CD8-positive, alpha-beta memory T cell (primary cell): ENCODE data around the gene MAN2C1. TPM values are rescaled to one million over a fixed set of nuclear protein-coding genes. Genes with fewer than 3 reads are reported as not detected.
A peak's percentile ranks its signal among the peaks of the same experiment; 100 is the strongest.
"Not testable (repeated sequence)": the region's sequence is repeated elsewhere in the genome, so short reads cannot be mapped to it uniquely, and the experiment has no call there.

Experiments
- CTCF ChIA-PET: fragments of 350-600 bp; sonication (Branson Sonifier 250); formaldehyde crosslinking; loops from one replicate; lab custom pipeline; 2021; ENCODE audit warnings: antibody characterized with exemption; lab: Charles Lee
- POLR2A ChIA-PET: fragments of 350-600 bp; sonication (Branson Sonifier 250); formaldehyde crosslinking; loops from one replicate; lab custom pipeline; 2021; ENCODE audit warnings: antibody characterized with exemption; lab: Charles Lee
- DNase-seq, 5 donors: peaks; one replicate each; pipeline versions ENCODE4 v3.0.0 to v3.0.0-alpha.2; 2020 to 2022; ENCODE audit warnings: mixed read lengths in 1 of 5
- H3K27ac ChIP-seq: one replicate; pipeline ENCODE4 v1.7.0; 2013; ENCODE audit warnings: low read depth, mild to moderate bottlenecking, low read length, moderate library complexity
- H3K27me3 ChIP-seq: 2 replicates; pipeline ENCODE4 v1.7.0; 2013; ENCODE audit warnings: low read length, mild to moderate bottlenecking; ENCODE audit not compliant: insufficient read depth, poor library complexity, severe bottlenecking
- H3K36me3 ChIP-seq: 2 replicates; pipeline ENCODE4 v1.7.0; 2013; ENCODE audit warnings: mild to moderate bottlenecking, low read length, moderate library complexity; ENCODE audit not compliant: insufficient read depth
- H3K4me1 ChIP-seq: 2 replicates; pipeline ENCODE4 v1.7.0; 2013; ENCODE audit warnings: mild to moderate bottlenecking, low read length, moderate library complexity; ENCODE audit not compliant: insufficient read depth
- H3K4me3 ChIP-seq: 2 replicates; pipeline ENCODE4 v1.7.0; 2013; ENCODE audit warnings: mild to moderate bottlenecking, low read length
- H3K9me3 ChIP-seq: 2 replicates; pipeline ENCODE4 v1.7.0; 2013; ENCODE audit warnings: mild to moderate bottlenecking, low read length
- H3K27ac Mint-ChIP-seq, 8 donors: one replicate each; pipeline ENCODE4 v1.8.0; 2020 to 2021; ENCODE audit warnings: mixed read lengths in 8 of 8, mild to moderate bottlenecking in 6 of 8, inconsistent platforms in 3 of 8, moderate library complexity in 3 of 8
- H3K27me3 Mint-ChIP-seq, 2 donors: one replicate each; pipeline ENCODE4 v1.8.0; 2020 to 2021; ENCODE audit warnings: mixed read lengths in 2 of 2, mild to moderate bottlenecking in 1 of 2, moderate library complexity in 1 of 2
- H3K36me3 Mint-ChIP-seq, 3 donors: one replicate each; pipeline ENCODE4 v1.8.0; 2020 to 2021; ENCODE audit warnings: mixed read lengths in 3 of 3, inconsistent platforms in 1 of 3, mild to moderate bottlenecking in 1 of 3
- H3K4me1 Mint-ChIP-seq, 3 donors: one replicate each; pipeline ENCODE4 v1.8.0; 2020 to 2021; ENCODE audit warnings: mixed read lengths in 3 of 3, inconsistent platforms in 1 of 3, mild to moderate bottlenecking in 1 of 3
- H3K4me3 Mint-ChIP-seq, 7 donors: one replicate each; pipeline ENCODE4 v1.8.0; 2020 to 2021; ENCODE audit warnings: mixed read lengths in 7 of 7, mild to moderate bottlenecking in 6 of 7, moderate library complexity in 4 of 7, inconsistent platforms in 2 of 7
- H3K9me3 Mint-ChIP-seq, 5 donors: one replicate each; pipeline ENCODE4 v1.8.0; 2020 to 2022; ENCODE audit warnings: mixed read lengths in 5 of 5, mild to moderate bottlenecking in 3 of 5, moderate library complexity in 2 of 5, inconsistent platforms in 1 of 5
- polyA plus RNA-seq: library from polyadenylated mRNA; unstranded; fragments of 300-500 nt; fragmentation: Illumina TruSeq; gene quantifications from one replicate; pipeline ENCODE4 v1.2.3, GENCODE V29; 2021
- total RNA-seq, 2 experiments: library from RNA; stranded (reverse); gene quantifications; one replicate each; pipeline ENCODE4 v1.2.3, GENCODE V29; 2021

The MAN2C1 gene
- total and polyA plus RNA-seq, 3 experiments from 2014 or later: 32.0 to 133 (median 127) TPM

- Histone ChIP-seq H3K4me1 (peaks cover 40% of the 10 kb centered on the region), H3K27ac (peak overlapping the region; percentile 40), H3K4me3 (peak overlapping the region; percentile 68), H3K9me3 (peaks cover 10% of the 10 kb centered on the region)
- peaks cover 6 to 22% (median 20%) of the 10 kb centered on the region in 5 donors for H3K9me3 Mint-ChIP-seq
- peak overlapping the region; percentile 56 to 87 (median 76) for H3K4me3 Mint-ChIP-seq
- not testable (repeated sequence) for H3K36me3 ChIP-seq, DNase-seq, H3K27me3 ChIP-seq, H3K36me3 Mint-ChIP-seq
- H3K27me3 Mint-ChIP-seq: peaks cover 0 to 10% of the 10 kb centered on the region in 2 donors
- ChIA-PET POLR2A (interaction anchor here (5.4 kb wide), 1 partner anchor 19 kb away, joined by 34 read pairs; the partner anchor contains the start of gene MAN2C1), CTCF (interaction anchor here (1.0 to 1.7 kb wide), 2 partner anchors 19 to 96 kb away, joined by 3 to 6 read pairs; partner anchors contain the start of gene MAN2C1)
- peak overlapping the region in 7 of 8 donors; percentile 93 to 100 (median 99) for H3K27ac Mint-ChIP-seq
- peaks cover 26 to 42% (median 26%) of the 10 kb centered on the region in 3 donors for H3K4me1 Mint-ChIP-seq
These were observed 19.1 kb downstream of the MAN2C1 start for GRCh38 chr15:75349351-75349669.

- peak overlapping the region in 7 of 8 donors; percentile 46 to 99 (median 99) for H3K27ac Mint-ChIP-seq
- Histone ChIP-seq H3K4me3 (peak overlapping the region; percentile 68), H3K4me1 (peaks cover 40% of the 10 kb centered on the region), H3K36me3 (no peaks in the 10 kb centered on the region), H3K9me3 (peaks cover 10% of the 10 kb centered on the region), H3K27ac (peak overlapping the region; percentile 57), H3K27me3 (no peaks in the 10 kb centered on the region)
- ChIA-PET CTCF (interaction anchor here (1.0 to 1.8 kb wide), 3 partner anchors 19 to 97 kb away, joined by 3 to 12 read pairs (median 6); partner anchors contain the start of gene MAN2C1), POLR2A (interaction anchor here (1.3 to 5.4 kb wide), 2 partner anchors 20 to 292 kb away, joined by 3 to 34 read pairs; partner anchors contain the start of genes IMP3 and MAN2C1)
- H3K4me1 Mint-ChIP-seq: peaks cover 26 to 42% (median 26%) of the 10 kb centered on the region in 3 donors
- peaks cover 6 to 22% (median 20%) of the 10 kb centered on the region in 5 donors for H3K9me3 Mint-ChIP-seq
- DNase-seq: no peak
- peak overlapping the region; percentile 60 to 80 (median 75) for H3K4me3 Mint-ChIP-seq
- peaks cover 3 to 7% (median 5%) of the 10 kb centered on the region in 3 donors for H3K36me3 Mint-ChIP-seq
- peaks cover 0 to 10% of the 10 kb centered on the region in 2 donors for H3K27me3 Mint-ChIP-seq
These were observed 19.7 kb downstream of the MAN2C1 start for GRCh38 chr15:75348562-75349350.

GRCh38 chr15:75348034-75348561 is 20.3 kb downstream of the MAN2C1 start:
- Histone ChIP-seq H3K27ac (peak overlapping the region; percentile 57), H3K36me3 (no peaks in the 10 kb centered on the region), H3K4me3 (peak overlapping the region; percentile 68), H3K27me3 (no peaks in the 10 kb centered on the region), H3K9me3 (peaks cover 10% of the 10 kb centered on the region), H3K4me1 (peaks cover 40% of the 10 kb centered on the region)
- ChIA-PET POLR2A (interaction anchor here (1.1 to 5.4 kb wide), 3 partner anchors 20 to 292 kb away, joined by 3 to 34 read pairs (median 3); partner anchors contain the start of genes IMP3, MAN2C1 and SIN3A), CTCF (interaction anchor here (1.8 kb wide), 1 partner anchor 20 kb away, joined by 12 read pairs; the partner anchor contains the start of gene MAN2C1)
- peak overlapping the region; percentile 54 to 91 (median 84) for H3K4me3 Mint-ChIP-seq
- peaks cover 0 to 10% of the 10 kb centered on the region in 2 donors for H3K27me3 Mint-ChIP-seq
- H3K27ac Mint-ChIP-seq: peak overlapping the region in 7 of 8 donors; percentile 33 to 87 (median 76)
- DNase-seq: no peak
- H3K4me1 Mint-ChIP-seq: peaks cover 26 to 42% (median 26%) of the 10 kb centered on the region in 3 donors
- peaks cover 3 to 7% (median 5%) of the 10 kb centered on the region in 3 donors for H3K36me3 Mint-ChIP-seq
- H3K9me3 Mint-ChIP-seq: peaks cover 6 to 22% (median 20%) of the 10 kb centered on the region in 5 donors

- ChIA-PET POLR2A (interaction anchor here (0.6 to 5.4 kb wide), 4 partner anchors 19 to 293 kb away, joined by 3 to 34 read pairs (median 3); partner anchors contain the start of genes IMP3, MAN2C1 and SIN3A), CTCF (interaction anchor here (1.8 kb wide), 1 partner anchor 21 kb away, joined by 12 read pairs; the partner anchor contains the start of gene MAN2C1)
- H3K36me3 Mint-ChIP-seq: peaks cover 3 to 7% (median 5%) of the 10 kb centered on the region in 3 donors
- peak overlapping the region; percentile 60 to 93 (median 86) for H3K27ac Mint-ChIP-seq
- peaks cover 6 to 22% (median 20%) of the 10 kb centered on the region in 5 donors for H3K9me3 Mint-ChIP-seq
- H3K27me3 Mint-ChIP-seq: peaks cover 0 to 10% of the 10 kb centered on the region in 2 donors
- H3K4me3 Mint-ChIP-seq: peak overlapping the region; percentile 79 to 91 (median 84)
- Histone ChIP-seq H3K4me3 (peak overlapping the region; percentile 68), H3K4me1 (peaks cover 40% of the 10 kb centered on the region), H3K27ac (peak overlapping the region; percentile 57), H3K36me3 (no peaks in the 10 kb centered on the region), H3K9me3 (peaks cover 10% of the 10 kb centered on the region), H3K27me3 (no peaks in the 10 kb centered on the region)
- peaks cover 26 to 42% (median 26%) of the 10 kb centered on the region in 3 donors for H3K4me1 Mint-ChIP-seq
- DNase-seq: peak; percentile 26 to 68 (median 65)
These were observed 21.0 kb downstream of the MAN2C1 start for GRCh38 chr15:75347222-75348033.

GRCh38 chr15:75346796-75347221 is 21.6 kb downstream of the MAN2C1 start, which contains the start of gene NEIL1:
Gene NEIL1, plus strand, starts transcription at chr15:75347039. Its CDS starts 1,867 bp downstream, at chr15:75348906.
- POLR2A ChIA-PET: interaction anchor here (0.6 to 5.4 kb wide), 2 partner anchors 19 to 22 kb away, joined by 3 to 34 read pairs; partner anchors contain the start of gene MAN2C1
- Mint-ChIP-seq H3K36me3 (peaks cover 3 to 7% (median 5%) of the 10 kb centered on the region in 3 donors), H3K4me1 (peaks cover 26 to 42% (median 26%) of the 10 kb centered on the region in 3 donors), H3K9me3 (peaks cover 6 to 22% (median 20%) of the 10 kb centered on the region in 5 donors), H3K27me3 (peaks cover 0 to 10% of the 10 kb centered on the region in 2 donors), H3K4me3 (peak within 1 kb of the TSS; percentile 79 to 91 (median 84)), H3K27ac (peak within 1 kb of the TSS; percentile 60 to 93 (median 86))
- H3K36me3 ChIP-seq: no peaks in the 10 kb centered on the region
- H3K27ac ChIP-seq: peak within 1 kb of the TSS; percentile 57
- peaks cover 10% of the 10 kb centered on the region for H3K9me3 ChIP-seq
- H3K4me3 ChIP-seq: peak within 1 kb of the TSS; percentile 68
- peaks cover 40% of the 10 kb centered on the region for H3K4me1 ChIP-seq
- CTCF ChIA-PET: interaction anchor here (1.8 kb wide), 1 partner anchor 21 kb away, joined by 12 read pairs; the partner anchor contains the start of gene MAN2C1
- no peaks in the 10 kb centered on the region for H3K27me3 ChIP-seq
- DNase-seq: no peak

GRCh38 chr15:75343953-75344352 is 24.5 kb downstream of the MAN2C1 start:
- H3K36me3 Mint-ChIP-seq: peaks cover 2 to 16% (median 3%) of the 10 kb centered on the region in 3 donors
- H3K9me3 ChIP-seq, H3K36me3 ChIP-seq, H3K27ac ChIP-seq, H3K9me3 Mint-ChIP-seq, H3K27ac Mint-ChIP-seq, DNase-seq, H3K27me3 ChIP-seq, H3K4me3 Mint-ChIP-seq, CTCF ChIA-PET, H3K4me3 ChIP-seq, H3K27me3 Mint-ChIP-seq: not testable (repeated sequence)
- peaks cover 17% of the 10 kb centered on the region for H3K4me1 ChIP-seq
- peaks cover 8 to 19% (median 8%) of the 10 kb centered on the region in 3 donors for H3K4me1 Mint-ChIP-seq
- POLR2A ChIA-PET: interaction anchor here (0.6 kb wide), 1 partner anchor 34 kb away, joined by 3 read pairs; no protein-coding TSS in a partner anchor

GRCh38 chr15:75342221-75342620 is 26.2 kb downstream of the MAN2C1 start:
- ChIA-PET CTCF (no interaction called here), POLR2A (no interaction called here)
- Mint-ChIP-seq H3K4me1 (peaks cover 6 to 12% (median 8%) of the 10 kb centered on the region in 3 donors), H3K36me3 (peaks cover 2 to 19% (median 3%) of the 10 kb centered on the region in 3 donors), H3K27ac (peak overlapping the region in 1 of 8 donors; percentile 69), H3K27me3 (peaks cover 0 to 2% of the 10 kb centered on the region in 2 donors), H3K4me3 (no peak overlapping the region), H3K9me3 (peaks cover 0 to 3% (median 0%) of the 10 kb centered on the region in 5 donors)
- Histone ChIP-seq H3K4me1 (peaks cover 8% of the 10 kb centered on the region), H3K9me3 (no peaks in the 10 kb centered on the region), H3K27me3 (no peaks in the 10 kb centered on the region), H3K27ac (no peak overlapping the region), H3K36me3 (no peaks in the 10 kb centered on the region), H3K4me3 (no peak overlapping the region)
- no peak for DNase-seq
